SU-DHL-6 (cell line): Measurements from ENCODE around the gene XYLT1.

Source experiments
- CTCF ChIP-seq: fragments of 200-600 bp; sonication (generic); IDR thresholded peaks from one replicate; pipeline ENCODE4 v1.5.1; 2017; ENCODE audit warnings: antibody characterized with exemption, mild to moderate bottlenecking, low read length, moderate library complexity; ENCODE audit not compliant: insufficient read depth, poor library complexity, severe bottlenecking
- EZH2phosphoT487 ChIP-seq: fragments of 200-600 bp; sonication (generic), shearing (Covaris generic); conservative IDR thresholded peaks from 2 replicates; pipeline ENCODE4 v1.6.1; 2018; ENCODE audit warnings: mild to moderate bottlenecking, antibody characterized with exemption, low read length, moderate library complexity, mixed read lengths

- no peak for TF ChIP-seq CTCF
- no peak for TF ChIP-seq EZH2phosphoT487
Measured at GRCh38 chr16:17252701-17253100, 218.1 kb downstream of the XYLT1 start.
